Activated B cell treated with CpG ODN at 0.5 μM for 24 hours (primary cell): ENCODE measurements around the gene CLK3. TPM values are rescaled to one million over a fixed set of nuclear protein-coding genes. Genes with fewer than 3 reads are reported as not detected.

ENCODE experiments used
- ATAC-seq: fragments of 200-7000 bp; cut with Tn5 transposase; one replicate; pipeline ENCODE4 v1.10.0; 2021; ENCODE audit warnings: low read depth, mild to moderate bottlenecking, moderate library complexity
- CTCF ChIA-PET: fragments of 350-600 bp; sonication (Branson Sonifier 250); formaldehyde crosslinking; loops from one replicate; lab custom pipeline; 2021; ENCODE audit warnings: antibody characterized with exemption; lab: Charles Lee
- POLR2A ChIA-PET: fragments of 350-600 bp; sonication (Branson Sonifier 250); formaldehyde crosslinking; loops from one replicate; lab custom pipeline; 2021; ENCODE audit warnings: antibody characterized with exemption; lab: Charles Lee
- DNase-seq: peaks from one replicate; pipeline ENCODE4 v3.0.0; 2022
- H3K27ac Mint-ChIP-seq: one replicate; pipeline ENCODE4 v1.8.0; 2020; ENCODE audit warnings: mixed read lengths
- H3K27me3 Mint-ChIP-seq: one replicate; pipeline ENCODE4 v1.8.0; 2021; ENCODE audit warnings: mixed read lengths
- H3K36me3 Mint-ChIP-seq: one replicate; pipeline ENCODE4 v1.8.0; 2021; ENCODE audit warnings: low read depth, mixed read lengths
- H3K4me1 Mint-ChIP-seq: one replicate; pipeline ENCODE4 v1.8.0; 2021; ENCODE audit warnings: mixed read lengths
- H3K4me3 Mint-ChIP-seq: one replicate; pipeline ENCODE4 v1.8.0; 2020; ENCODE audit warnings: mild to moderate bottlenecking, mixed read lengths
- H3K9me3 Mint-ChIP-seq: one replicate; pipeline ENCODE4 v1.8.0; 2020; ENCODE audit warnings: mixed read lengths
- CTCF ChIP-seq: fragments of 200-600 bp; IDR thresholded peaks from one replicate; pipeline ENCODE4 v1.8.0; 2022; ENCODE audit warnings: antibody characterized with exemption, mild to moderate bottlenecking
- intact Hi-C: fragments of 100-400 bp; cut with micrococcal nuclease; formaldehyde crosslinking; loops from one replicate; pipeline ENCODE4 v1.15.1; 2024
- total RNA-seq: library from RNA; stranded (reverse); gene quantifications from 2 replicates; pipeline ENCODE4 v1.2.3, GENCODE V29; 2022

Gene CLK3
- total RNA-seq, 1 donor from 2014 or later: 116 TPM

GRCh38 chr15:74669627-74670026 is 54.0 kb downstream of the CLK3 start:
- ChIA-PET POLR2A (no interaction called here), CTCF (no interaction called here)
- Mint-ChIP-seq H3K4me3 (no peak overlapping the region), H3K27ac (no peak overlapping the region), H3K4me1 (no peaks in the 10 kb centered on the region), H3K9me3 (no peaks in the 10 kb centered on the region), H3K36me3 (peaks cover 69% of the 10 kb centered on the region), H3K27me3 (no peaks in the 10 kb centered on the region)
- ATAC-seq: no peak
- DNase-seq: no peak
- TF ChIP-seq CTCF: no peak
- intact Hi-C loops: no loop called here

- Mint-ChIP-seq H3K4me3 (no peak overlapping the region), H3K27me3 (no peaks in the 10 kb centered on the region), H3K9me3 (no peaks in the 10 kb centered on the region), H3K4me1 (peaks cover 5% of the 10 kb centered on the region), H3K27ac (no peak overlapping the region), H3K36me3 (peaks cover 47% of the 10 kb centered on the region)
- intact Hi-C loops: no loop called here
- no peak for DNase-seq
- ChIA-PET POLR2A (no interaction called here), CTCF (no interaction called here)
- TF ChIP-seq CTCF: no peak
- no peak for ATAC-seq
Observed at GRCh38 chr15:74674161-74674560, 58.5 kb downstream of the CLK3 start.

GRCh38 chr15:74676801-74677200 is 61.2 kb downstream of the CLK3 start:
- peaks cover 5% of the 10 kb centered on the region for H3K4me1 Mint-ChIP-seq
- ATAC-seq (no peak), DNase-seq (no peak)
- ChIA-PET CTCF (no interaction called here), POLR2A (no interaction called here)
- no peak for TF ChIP-seq CTCF
- H3K36me3 Mint-ChIP-seq: peaks cover 28% of the 10 kb centered on the region
- intact Hi-C loops: no loop called here
- H3K27me3 Mint-ChIP-seq: no peaks in the 10 kb centered on the region
- H3K9me3 Mint-ChIP-seq: no peaks in the 10 kb centered on the region
- no peak overlapping the region for H3K4me3 Mint-ChIP-seq
- H3K27ac Mint-ChIP-seq: no peak overlapping the region

Other genes with a start within 250 kb of the CLK3 start
- gene CYP11A1, start 248.2 kb upstream of the CLK3 start, total RNA-seq: not detected in 2 replicates
- gene SEMA7A, start 181.9 kb upstream of the CLK3 start, total RNA-seq: 159 and 178 TPM in 2 replicates
- 40.6 and 48.8 TPM in 2 replicates for gene UBL7, start 154.7 kb upstream of the CLK3 start, total RNA-seq
- 24.8 and 26.9 TPM in 2 replicates for gene ARID3B, start 74.6 kb upstream of the CLK3 start, total RNA-seq
- 44.8 and 49.5 TPM in 2 replicates for gene EDC3, start 80.2 kb downstream of the CLK3 start, total RNA-seq
- gene CYP1A1, start 109.7 kb downstream of the CLK3 start, total RNA-seq: 0.49 and 1.3 TPM in 2 replicates
- 0.16 TPM in 1 of 2 replicates, not detected in the other for gene CYP1A2, start 133.0 kb downstream of the CLK3 start, total RNA-seq
- 540 and 557 TPM in 2 replicates for gene CSK, start 166.2 kb downstream of the CLK3 start, total RNA-seq
- 1.0 and 2.2 TPM in 2 replicates for gene LMAN1L, start 197.0 kb downstream of the CLK3 start, total RNA-seq
- gene CPLX3, start 210.8 kb downstream of the CLK3 start, total RNA-seq: 0.20 and 0.22 TPM in 2 replicates
- 43.6 and 52.1 TPM in 2 replicates for gene ULK3, start 227.3 kb downstream of the CLK3 start, total RNA-seq